Measurements from ENCODE around the gene RAPGEF4.

DNA sequence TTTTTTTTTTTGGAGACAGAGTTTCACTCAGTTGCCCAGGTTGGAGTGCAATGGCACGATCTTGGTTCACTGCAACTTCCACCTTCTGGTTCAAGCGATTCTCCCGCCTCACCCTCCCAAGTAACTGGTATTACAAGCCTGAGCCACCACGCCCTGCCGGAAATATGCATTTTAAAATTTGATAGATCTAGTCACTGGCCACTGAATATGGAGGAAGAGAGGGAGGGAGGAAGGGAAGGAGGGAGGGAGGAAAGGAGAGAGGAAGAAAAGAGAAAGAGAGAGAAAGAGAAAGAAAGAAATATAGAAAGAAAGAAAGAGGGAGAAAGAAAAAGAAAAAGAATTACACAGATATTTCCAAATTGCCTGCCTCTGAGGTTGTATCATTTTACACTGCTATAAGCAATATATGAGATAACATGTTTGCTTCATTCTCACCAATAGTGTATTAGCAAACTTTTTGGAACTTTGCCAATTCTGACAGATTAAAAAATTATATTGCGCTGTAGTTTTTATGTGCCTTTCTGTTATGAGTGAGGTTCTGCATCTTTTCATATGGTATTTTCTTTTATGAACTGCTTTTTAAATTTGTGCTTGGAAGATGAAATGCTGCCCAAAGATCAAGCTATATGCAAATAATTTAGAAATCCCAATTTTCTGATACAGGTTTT lies 178.8 kb downstream of the RAPGEF4 start:
- TF ChIP-seq, protein P1, sequence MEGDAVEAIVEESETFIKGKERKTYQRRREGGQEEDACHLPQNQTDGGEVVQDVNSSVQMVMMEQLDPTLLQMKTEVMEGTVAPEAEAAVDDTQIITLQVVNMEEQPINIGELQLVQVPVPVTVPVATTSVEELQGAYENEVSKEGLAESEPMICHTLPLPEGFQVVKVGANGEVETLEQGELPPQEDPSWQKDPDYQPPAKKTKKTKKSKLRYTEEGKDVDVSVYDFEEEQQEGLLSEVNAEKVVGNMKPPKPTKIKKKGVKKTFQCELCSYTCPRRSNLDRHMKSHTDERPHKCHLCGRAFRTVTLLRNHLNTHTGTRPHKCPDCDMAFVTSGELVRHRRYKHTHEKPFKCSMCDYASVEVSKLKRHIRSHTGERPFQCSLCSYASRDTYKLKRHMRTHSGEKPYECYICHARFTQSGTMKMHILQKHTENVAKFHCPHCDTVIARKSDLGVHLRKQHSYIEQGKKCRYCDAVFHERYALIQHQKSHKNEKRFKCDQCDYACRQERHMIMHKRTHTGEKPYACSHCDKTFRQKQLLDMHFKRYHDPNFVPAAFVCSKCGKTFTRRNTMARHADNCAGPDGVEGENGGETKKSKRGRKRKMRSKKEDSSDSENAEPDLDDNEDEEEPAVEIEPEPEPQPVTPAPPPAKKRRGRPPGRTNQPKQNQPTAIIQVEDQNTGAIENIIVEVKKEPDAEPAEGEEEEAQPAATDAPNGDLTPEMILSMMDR (IDR thresholded peaks at IDR 0.05): no peak
- no peak for TF ChIP-seq EP300 (IDR thresholded peaks at IDR 0.05)

Data from tibial nerve (tissue), 4 donors.